AG09309 (cell line): Measurements from ENCODE around the gene RNF19B.

Source experiments
- DNase-seq: peaks from one replicate; pipeline ENCODE4 v3.0.0-alpha.2; 2010; ENCODE audit warnings: low read depth
- H3K4me3 ChIP-seq: 2 replicates; pipeline ENCODE4 v1.5.1; 2011; ENCODE audit warnings: mild to moderate bottlenecking, low read depth, low read length, moderate library complexity; ENCODE audit not compliant: control insufficient read depth
- CTCF ChIP-seq: IDR thresholded peaks from 2 replicates; pipeline ENCODE4 v1.5.1; 2011; ENCODE audit warnings: mild to moderate bottlenecking, low read depth, low read length, inconsistent platforms; ENCODE audit not compliant: insufficient read depth, control insufficient read depth; ENCODE audit errors: missing control alignments

The RNF19B gene

DNA sequence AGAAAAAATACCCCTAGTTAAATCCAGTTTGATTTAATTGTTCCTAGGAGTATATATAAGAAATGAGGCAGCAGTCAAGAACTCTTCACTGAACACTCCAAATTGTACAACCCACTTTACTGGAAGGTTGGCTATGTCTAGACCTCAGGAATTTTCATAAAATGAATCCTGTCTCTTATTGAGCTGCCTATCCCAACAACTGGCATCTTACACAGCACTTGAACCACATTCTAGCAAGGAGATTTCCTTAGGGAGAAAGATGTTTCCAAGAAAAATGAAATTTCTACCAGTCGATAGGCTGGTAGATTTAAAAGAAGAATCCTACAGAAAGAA lies 16.3 kb downstream of the RNF19B start:
- TF ChIP-seq CTCF = no peak
- DNase-seq = no peak
- H3K4me3 ChIP-seq = no peak overlapping the region

- DNase-seq = no peak
- no peak overlapping the region for H3K4me3 ChIP-seq
- TF ChIP-seq CTCF = no peak
Observed at GRCh38 chr1:32947669-32948389, 16.8 kb downstream of the RNF19B start.

DNA sequence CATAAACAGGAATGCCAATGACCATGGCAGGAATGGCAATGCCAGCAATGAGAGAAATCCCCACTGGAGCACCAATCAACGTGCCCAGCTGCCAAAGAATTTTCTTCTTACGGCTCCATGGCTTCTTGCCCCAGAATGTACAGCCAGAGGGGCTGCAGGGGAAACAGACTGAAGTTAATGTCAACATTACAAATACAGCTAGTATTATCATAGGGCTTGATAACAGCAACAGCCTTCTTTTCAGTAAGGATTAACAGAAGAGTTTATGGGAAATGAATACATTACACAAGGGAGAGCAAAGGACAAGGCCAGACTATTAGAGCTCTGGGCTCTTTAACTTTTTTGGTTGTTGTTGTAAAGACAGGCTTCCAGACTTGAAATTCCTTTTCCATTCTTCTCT lies 18.2 kb downstream of the RNF19B start:
- H3K4me3 ChIP-seq = no peak overlapping the region
- no peak for TF ChIP-seq CTCF
- no peak for DNase-seq

DNA sequence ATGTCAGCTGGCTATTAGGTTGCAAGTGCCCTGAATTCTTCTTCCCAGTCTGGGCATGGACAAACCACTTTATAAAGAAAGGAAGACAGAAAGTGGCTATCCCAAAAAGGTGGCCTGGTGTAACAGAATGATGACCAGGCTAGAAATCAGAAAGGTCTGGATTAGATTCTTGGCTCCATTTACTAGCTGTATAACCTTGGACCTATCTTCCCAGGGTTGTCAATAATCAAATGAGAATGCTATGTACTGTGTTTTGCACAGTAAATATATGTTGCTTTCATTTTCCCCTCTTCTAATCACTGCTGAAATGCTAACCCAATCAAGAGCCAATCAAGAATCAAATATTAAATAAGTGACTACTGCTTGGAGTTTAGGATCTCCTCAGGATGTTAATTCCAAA lies 20.4 kb downstream of the RNF19B start:
- H3K4me3 ChIP-seq = no peak overlapping the region
- TF ChIP-seq CTCF = no peak

GRCh38 chr1:32939655-32940371 lies 24.8 kb downstream of the RNF19B start:
- TF ChIP-seq CTCF = no peak
- H3K4me3 ChIP-seq = no peak overlapping the region
- DNase-seq = peak; percentile 91

More for the DNA sequence above, 20.4 kb downstream of the RNF19B start:
- no peak for DNase-seq

DNA sequence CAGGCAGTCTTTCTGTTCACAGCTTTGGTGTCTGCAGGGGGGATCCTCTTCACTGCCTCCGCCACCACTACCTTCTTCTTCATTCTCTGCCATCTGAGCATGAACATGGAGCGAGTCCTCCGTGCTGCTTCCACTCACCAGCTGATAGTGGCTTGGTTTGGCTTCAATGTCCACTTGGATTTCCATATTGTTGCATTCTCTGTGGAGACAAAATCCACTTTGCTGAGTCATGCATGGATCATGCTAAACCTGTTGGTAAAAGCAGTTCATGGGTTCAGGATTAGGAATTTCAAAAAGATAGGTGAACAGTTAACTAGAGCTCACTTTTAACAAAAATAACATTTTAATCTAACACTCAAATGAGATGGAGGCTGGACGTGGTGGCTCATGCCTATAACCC lies 27.5 kb downstream of the RNF19B start:
- TF ChIP-seq CTCF = no peak
- no peak for DNase-seq
- no peak overlapping the region for H3K4me3 ChIP-seq
